GM23338 (cell line): Measurements from ENCODE around the gene FDXR.

Experiments
- CREB1 ChIP-seq: fragments of 250-450 bp; sonication (Bioruptor Pico); IDR thresholded peaks from 2 replicates; pipeline ENCODE4 v1.5.0; 2020; ENCODE audit warnings: low read depth, mild to moderate bottlenecking, moderate library complexity
- CTCF ChIP-seq, 2 experiments: fragments of 200-600 bp in 1 of 2; sonication (generic) in 1 of 2; conservative IDR thresholded peaks; 2 replicates each; pipeline versions ENCODE4 v1.5.1 to v1.6.1; 2016 to 2017; ENCODE audit warnings: antibody characterized with exemption in 2 of 2, low read depth in 2 of 2, mild to moderate bottlenecking in 2 of 2, moderate library complexity in 1 of 2
- ETS1 ChIP-seq: IDR thresholded peaks from 2 replicates; pipeline ENCODE4 v1.6.1; 2016; ENCODE audit warnings: antibody characterized with exemption
- EZH2 ChIP-seq: fragments of 200-600 bp; sonication (generic); IDR thresholded peaks from one replicate; pipeline ENCODE4 v1.8.0; 2017; ENCODE audit warnings: antibody characterized with exemption, mild to moderate bottlenecking, low read depth; ENCODE audit not compliant: unreplicated experiment
- REST ChIP-seq: IDR thresholded peaks from one replicate; pipeline ENCODE4 v1.6.1; 2018; ENCODE audit warnings: antibody characterized with exemption; ENCODE audit not compliant: unreplicated experiment

GRCh38 chr17:74860872-74861661 is 11.7 kb downstream of the FDXR start:
- TF ChIP-seq CTCF (conservative IDR thresholded peaks at IDR 0.05; ENCODE audit: low read depth in 2 of 2): no peak
- TF ChIP-seq ETS1: no peak
- TF ChIP-seq EZH2: peak; percentile 82
- TF ChIP-seq CREB1 (CRISPR knock-in tag): no peak
- TF ChIP-seq REST: no peak
